Erythroblast (primary cell): ENCODE results near the gene RTP1.

Experiments
- GATA1 ChIP-seq: IDR thresholded peaks from 2 replicates; pipeline ENCODE4 v1.6.1; 2011; ENCODE audit warnings: low read depth, mild to moderate bottlenecking, control low read depth, low read length, moderate library complexity
- POLR2A ChIP-seq: IDR thresholded peaks from 2 replicates; pipeline ENCODE4 v1.6.1; 2011; ENCODE audit warnings: mild to moderate bottlenecking, low read length

DNA sequence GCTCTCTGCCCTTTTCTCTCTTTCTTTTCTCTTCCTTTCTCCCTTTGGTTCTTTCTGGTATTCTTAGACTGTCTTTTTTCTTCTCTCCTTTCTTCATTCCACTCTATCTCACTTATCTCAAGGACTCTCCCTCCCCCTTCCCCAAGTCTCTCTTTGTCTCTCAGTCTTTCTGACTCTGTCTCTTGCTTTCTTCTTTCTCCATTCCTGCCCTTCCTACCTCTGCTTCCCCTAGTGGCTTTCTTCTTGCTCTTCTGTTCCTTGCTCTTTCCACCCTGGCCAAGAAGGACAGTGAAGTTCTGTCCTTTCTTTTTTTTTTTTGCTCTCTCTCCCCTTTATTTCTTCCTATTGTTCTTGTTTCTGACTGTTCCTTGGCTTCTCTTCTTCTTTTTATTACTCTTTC lies 35.7 kb upstream of the RTP1 start:
- TF ChIP-seq POLR2A, result no peak
- TF ChIP-seq GATA1, result no peak
